AG04450 (cell line): ENCODE results near the gene SLC4A3. TPM values are rescaled to one million over a fixed set of nuclear protein-coding genes. Genes with fewer than 3 reads are reported as not detected.

Experiments used
- CTCF ChIA-PET: fragments of 300-600, 350-600 bp; formaldehyde crosslinking; extraction: SDS; loops from one replicate; lab custom pipeline; 2022; ENCODE audit warnings: antibody characterized with exemption, inconsistent platforms; lab: Charles Lee
- POLR2A ChIA-PET: fragments of 350-600 bp; formaldehyde crosslinking; extraction: SDS; loops from one replicate; lab custom pipeline; 2021; ENCODE audit warnings: antibody characterized with exemption, inconsistent platforms; lab: Yijun Ruan, JAX
- DNase-seq: peaks from one replicate; pipeline ENCODE4 v3.0.0-alpha.2; 2011; ENCODE audit warnings: low read depth, low spot score
- H3K27ac ChIP-seq: one replicate; pipeline ENCODE4 v1.5.1; 2012; ENCODE audit warnings: low read depth, low read length, control low read depth
- H3K27me3 ChIP-seq: one replicate; pipeline ENCODE4 v1.6.0; 2012; ENCODE audit warnings: low read length; ENCODE audit not compliant: control insufficient read depth, insufficient read depth
- H3K4me3 ChIP-seq: 2 replicates; pipeline ENCODE4 v1.5.1; 2011; ENCODE audit warnings: mild to moderate bottlenecking, low read depth, low read length, control low read depth
- H3K9me3 ChIP-seq: 2 replicates; pipeline ENCODE4 v1.5.1; 2012; ENCODE audit warnings: low read length; ENCODE audit not compliant: control insufficient read depth, insufficient read depth
- CTCF ChIP-seq: IDR thresholded peaks from 2 replicates; pipeline ENCODE4 v1.5.1; 2011; ENCODE audit warnings: low read depth, low read length, control low read depth, inconsistent platforms
- polyA plus RNA-seq: library from polyadenylated mRNA; depleted of rRNA; stranded (reverse); fragments of >200 nt; gene quantifications from 2 replicates; pipeline ENCODE4 v1.2.3, GENCODE V29; 2011

The SLC4A3 gene
- polyA plus RNA-seq, 1 experiment: 3.3 TPM

DNA sequence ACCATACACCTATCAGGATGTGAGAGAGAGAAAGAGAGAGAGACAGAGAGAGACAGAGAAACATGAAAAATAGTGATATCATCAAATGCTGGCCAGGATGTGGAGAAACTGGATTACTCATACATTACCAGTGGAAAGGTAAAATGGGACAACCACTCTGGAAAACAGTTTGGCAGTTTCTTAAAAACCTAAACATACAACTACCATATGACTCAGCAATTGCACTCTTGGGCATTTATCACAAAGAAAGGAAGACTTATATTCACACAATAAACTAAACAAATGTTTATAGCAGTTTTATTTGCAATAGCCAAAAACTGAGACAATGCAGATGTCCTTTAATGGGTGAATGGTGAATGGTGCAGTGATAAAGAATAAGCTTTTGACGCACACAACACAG, 29.1 kb downstream of the SLC4A3 start:
- ChIA-PET CTCF (no interaction called here), POLR2A (no interaction called here)
- Histone ChIP-seq H3K9me3 (peaks cover 4% of the 10 kb centered on the region; the same call in 1 of the 2 replicates), H3K4me3 (no peak overlapping the region), H3K27me3 (peaks cover 2% of the 10 kb centered on the region), H3K27ac (no peak overlapping the region)
- no peak for DNase-seq
- TF ChIP-seq CTCF: no peak

GRCh38 chr2:219658196-219658846, 30.9 kb downstream of the SLC4A3 start:
- Histone ChIP-seq H3K9me3 (peaks cover 4% of the 10 kb centered on the region), H3K27ac (no peak overlapping the region), H3K27me3 (peaks cover under 1% of the 10 kb centered on the region), H3K4me3 (no peak overlapping the region)
- POLR2A ChIA-PET: interaction anchor here (0.7 kb wide), 1 partner anchor 360 kb away, joined by 3 read pairs; no protein-coding TSS in a partner anchor
- no peak for TF ChIP-seq CTCF
- CTCF ChIA-PET: interaction anchor here (1.3 to 2.0 kb wide), 3 partner anchors 16 to 99 kb away, joined by 3 to 9 read pairs (median 7); no protein-coding TSS in a partner anchor
- no peak for DNase-seq

- peaks cover 4% of the 10 kb centered on the region for H3K9me3 ChIP-seq
- POLR2A ChIA-PET: no interaction called here
- H3K4me3 ChIP-seq: no peak overlapping the region
- no peak overlapping the region for H3K27ac ChIP-seq
- CTCF ChIA-PET: interaction anchor here (1.8 to 2.0 kb wide), 2 partner anchors 17 to 31 kb away, joined by 7 to 9 read pairs; no protein-coding TSS in a partner anchor
- TF ChIP-seq CTCF: no peak
- DNase-seq: no peak
- peaks cover 2% of the 10 kb centered on the region for H3K27me3 ChIP-seq
Observed at GRCh38 chr2:219658874-219659273, 31.4 kb downstream of the SLC4A3 start.

DNA sequence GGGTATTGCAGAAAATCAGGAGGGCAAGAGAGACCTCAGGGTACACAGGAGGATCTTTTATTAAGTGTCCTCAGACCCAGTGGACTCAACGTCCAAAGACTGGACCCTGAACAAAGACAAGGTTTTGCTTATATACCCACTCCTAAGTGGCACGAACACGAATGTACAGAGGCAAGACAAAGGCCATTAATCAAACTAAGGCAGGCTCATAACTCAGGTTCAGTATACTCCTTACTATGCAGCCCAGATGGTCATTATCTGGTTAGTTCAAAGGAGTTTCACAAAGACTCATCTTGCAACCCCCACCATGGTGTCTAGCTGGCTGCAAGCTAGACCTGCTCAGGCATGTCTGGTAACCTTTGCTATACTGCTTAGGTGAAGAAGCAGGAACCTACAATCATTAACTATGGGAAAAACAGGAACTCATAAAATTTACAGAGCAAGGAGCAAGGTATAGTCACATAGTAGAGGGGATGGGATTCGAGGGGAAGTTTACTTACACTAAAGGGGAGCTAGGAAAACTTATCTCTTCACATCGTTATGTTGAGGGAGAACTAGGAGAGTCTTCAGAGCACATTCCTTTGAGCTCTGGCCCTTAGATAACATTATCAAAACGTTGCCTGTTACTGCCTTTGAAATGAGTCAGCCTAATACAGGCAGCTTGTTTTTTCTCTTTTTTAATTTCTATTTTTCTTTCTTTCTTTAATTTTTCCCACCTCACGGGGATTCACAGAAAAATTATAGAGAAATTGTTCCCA, 33.9 kb downstream of the SLC4A3 start:
- H3K27ac ChIP-seq: no peak overlapping the region
- H3K9me3 ChIP-seq: peaks cover 4% of the 10 kb centered on the region
- no peak for DNase-seq
- H3K27me3 ChIP-seq: peaks cover 5% of the 10 kb centered on the region
- H3K4me3 ChIP-seq: no peak overlapping the region
- TF ChIP-seq CTCF: no peak
- POLR2A ChIA-PET: no interaction called here
- CTCF ChIA-PET: interaction anchor here (1.6 to 2.3 kb wide), 3 partner anchors 10 to 28 kb away, joined by 5 to 12 read pairs (median 5); no protein-coding TSS in a partner anchor
